ENCODE data around the gene HLCS. TPM values are rescaled to one million over a fixed set of nuclear protein-coding genes. Genes with fewer than 3 reads are reported as not detected.

Gene HLCS
- polyA plus RNA-seq, 5 donors: 13.1 to 20.3 (median 15.9) TPM

DNA sequence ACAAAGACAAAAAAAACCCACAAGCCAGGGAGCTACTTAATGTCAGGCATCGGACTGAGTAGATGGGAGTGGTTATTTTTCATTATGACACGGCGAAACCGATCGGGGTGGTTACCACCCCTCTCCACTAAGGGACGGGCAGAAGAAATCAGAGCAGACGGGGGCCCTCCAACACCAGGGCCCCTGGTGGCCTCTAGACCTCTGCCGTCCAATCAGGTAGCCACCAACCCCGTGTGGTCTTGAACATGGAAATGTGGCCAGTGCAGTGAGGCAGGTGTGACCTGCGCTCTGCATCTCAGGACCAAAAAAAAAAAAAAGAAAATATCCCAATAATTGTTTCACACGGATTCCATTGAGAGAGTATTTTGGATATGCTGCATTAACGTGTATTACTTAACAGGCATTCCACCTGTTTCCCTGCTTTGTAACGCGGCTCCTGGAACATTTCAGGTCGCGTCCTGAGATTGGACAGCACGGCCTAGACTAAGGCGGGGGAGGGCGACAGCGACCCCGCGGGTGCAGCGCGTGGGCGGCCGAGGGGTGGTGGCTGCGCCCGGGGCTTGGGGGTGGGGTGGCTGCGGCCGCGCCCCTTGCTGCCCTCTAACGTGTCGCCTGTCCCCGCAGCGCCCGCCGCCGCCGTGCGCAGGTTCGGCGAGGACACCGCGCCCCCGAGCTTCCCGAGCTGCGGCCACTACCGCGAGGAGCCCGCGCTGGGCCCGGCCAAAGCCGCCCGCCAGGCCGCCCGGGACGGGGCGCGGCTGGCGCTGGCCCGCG is 219.2 kb downstream of the HLCS start:
- no peak for DNase-seq

DNA sequence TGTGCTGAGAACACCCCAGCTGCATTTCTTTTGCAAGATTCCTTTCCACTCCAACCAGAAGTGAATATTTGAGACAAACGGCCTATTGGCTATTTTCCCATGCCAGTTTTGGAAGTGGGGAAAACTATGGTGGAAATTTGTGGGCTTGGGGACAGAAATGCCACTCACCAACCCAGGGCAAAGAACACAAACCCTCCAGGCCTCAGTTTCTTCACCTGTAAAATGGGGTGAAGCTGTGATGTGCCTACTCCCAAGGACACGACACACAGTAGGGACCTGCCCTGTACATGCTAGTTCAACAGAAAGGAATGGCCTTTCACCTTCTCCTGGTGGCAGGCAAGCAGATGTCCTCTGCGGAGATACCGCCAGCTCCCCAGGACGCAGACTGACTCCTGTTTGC is 221.0 kb downstream of the HLCS start:
- no peak for DNase-seq

DNA sequence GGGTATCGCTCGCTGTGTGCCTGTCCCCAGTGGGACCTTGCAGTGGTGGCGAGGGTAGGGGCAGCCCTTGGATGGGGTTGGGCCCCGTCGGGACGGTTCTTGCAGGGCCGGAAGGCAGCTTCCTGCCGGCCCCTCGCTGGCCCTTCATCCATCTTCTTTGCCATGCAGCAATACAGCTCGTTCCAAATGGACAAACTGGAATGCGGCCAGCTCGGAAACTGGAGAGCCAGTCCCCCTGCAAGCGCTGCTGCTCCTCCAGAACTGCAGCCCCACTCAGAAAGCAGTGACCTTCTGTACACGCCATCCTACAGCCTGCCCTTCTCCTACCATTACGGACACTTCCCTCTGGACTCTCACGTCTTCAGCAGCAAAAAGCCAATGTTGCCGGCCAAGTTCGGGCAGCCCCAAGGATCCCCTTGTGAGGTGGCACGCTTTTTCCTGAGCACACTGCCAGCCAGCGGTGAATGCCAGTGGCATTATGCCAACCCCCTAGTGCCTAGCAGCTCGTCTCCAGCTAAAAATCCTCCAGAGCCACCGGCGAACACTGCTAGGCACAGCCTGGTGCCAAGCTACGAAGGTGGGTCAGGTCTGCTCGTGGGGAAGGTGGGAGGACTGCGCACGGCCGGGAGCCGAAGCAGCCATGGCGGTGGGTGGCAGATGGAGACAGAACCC is 221.8 kb downstream of the HLCS start:
- peak in 1 of 2 donors; percentile 67 for DNase-seq

DNA sequence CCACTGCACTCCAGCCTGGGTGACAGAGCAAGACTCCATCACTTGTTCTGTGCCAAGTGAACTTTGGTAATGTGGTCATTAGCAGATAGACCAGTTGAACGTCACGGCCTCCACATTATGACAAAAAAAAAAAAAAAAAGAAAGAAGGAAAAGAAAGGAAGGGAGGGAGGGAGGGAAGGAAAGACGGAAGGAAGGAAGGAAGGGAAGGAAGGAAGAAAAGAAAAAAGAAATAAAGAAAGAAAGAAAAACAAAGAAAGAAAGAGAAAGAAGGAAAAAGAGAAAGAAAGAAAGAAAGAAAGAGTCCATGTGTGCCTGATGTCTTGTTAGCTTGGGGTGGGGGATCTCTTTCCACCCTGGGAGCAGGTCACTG is 222.3 kb downstream of the HLCS start:
- no peak for DNase-seq

DNA sequence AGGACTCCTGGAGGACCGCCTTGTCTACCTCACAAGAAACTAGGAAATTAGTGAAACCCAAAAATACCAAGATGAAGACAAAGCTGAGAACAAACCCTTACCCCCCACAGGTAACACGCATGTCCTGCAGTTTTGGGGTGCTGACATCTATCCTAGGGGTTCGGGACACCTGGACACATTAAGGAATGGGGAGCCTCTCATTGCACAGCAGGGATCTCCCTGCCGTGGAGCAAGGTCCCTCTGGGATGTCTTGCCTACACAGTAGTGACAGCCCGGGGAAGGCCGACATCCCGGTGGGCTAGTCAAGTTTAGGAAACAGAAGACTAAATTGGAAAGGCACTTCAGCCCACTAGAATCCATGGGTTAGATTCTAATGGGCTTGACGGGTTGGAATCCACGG is 223.0 kb downstream of the HLCS start:
- DNase-seq: no peak

DNA sequence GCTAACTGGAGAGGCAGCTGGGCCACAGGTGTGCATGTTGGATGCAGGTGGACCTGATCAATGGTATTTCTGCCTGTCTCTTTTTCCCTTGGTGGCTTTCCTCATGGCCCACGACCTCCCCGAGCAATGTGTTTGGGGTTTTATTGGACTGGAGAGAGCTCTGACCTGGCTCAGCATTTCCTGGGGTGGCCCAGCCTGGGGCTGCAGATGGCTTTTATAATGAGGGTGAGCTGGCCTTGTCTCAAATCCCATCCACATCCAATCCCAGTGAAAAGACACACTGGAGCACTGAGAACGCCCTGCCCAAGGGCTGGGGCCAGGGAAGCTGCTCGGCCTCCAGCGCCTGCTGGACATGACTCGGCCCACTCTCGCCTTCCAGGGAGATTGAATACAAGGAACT is 223.5 kb downstream of the HLCS start:
- no peak for DNase-seq

DNA sequence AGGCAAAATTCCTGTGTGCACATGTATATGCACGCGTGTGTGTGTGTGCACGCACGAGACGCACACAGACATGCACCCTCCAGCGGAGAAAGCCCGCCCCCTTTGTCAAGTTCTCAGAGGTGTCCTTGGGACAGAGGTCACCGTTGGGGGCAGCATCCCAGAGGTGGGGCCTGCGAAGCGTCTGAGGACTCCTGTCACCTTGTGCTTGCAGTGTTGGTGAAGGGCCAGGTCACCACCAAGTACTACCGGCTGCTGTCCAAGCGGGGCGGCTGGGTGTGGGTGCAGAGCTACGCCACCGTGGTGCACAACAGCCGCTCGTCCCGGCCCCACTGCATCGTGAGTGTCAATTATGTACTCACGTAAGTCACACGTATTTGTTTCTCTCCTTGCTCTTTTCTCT is 225.0 kb downstream of the HLCS start:
- DNase-seq: no peak

DNA sequence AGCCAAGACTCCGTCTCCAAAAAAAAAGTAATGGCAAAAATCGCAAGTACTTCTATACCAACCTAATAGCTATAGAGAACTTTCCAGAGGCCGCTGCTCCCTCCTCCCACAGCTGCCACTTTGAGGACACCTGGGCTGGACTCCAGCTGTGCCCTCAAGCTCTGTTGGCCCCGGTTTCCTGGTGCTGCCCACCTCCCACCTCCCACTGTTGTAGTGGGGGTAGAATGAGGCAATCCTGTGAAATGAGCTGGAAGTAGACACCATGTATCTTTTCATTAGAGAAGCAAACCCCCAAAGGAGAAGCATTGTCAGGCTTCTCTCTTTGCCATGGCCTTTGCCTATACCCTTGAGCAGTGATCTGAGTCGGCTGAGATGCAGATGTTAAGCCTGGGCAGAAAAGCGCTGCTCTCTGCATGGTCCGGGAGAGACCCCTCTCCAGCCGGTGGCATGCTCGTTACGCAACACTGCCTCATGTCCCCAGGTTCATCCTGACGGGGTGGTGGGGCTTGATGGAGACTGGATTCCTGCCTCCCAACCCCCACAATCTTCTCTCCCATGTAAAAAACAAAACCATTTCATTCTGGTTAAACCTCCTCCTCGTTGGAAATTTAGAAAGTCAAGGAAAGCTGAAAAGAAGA is 227.9 kb downstream of the HLCS start:
- no peak for DNase-seq

DNA sequence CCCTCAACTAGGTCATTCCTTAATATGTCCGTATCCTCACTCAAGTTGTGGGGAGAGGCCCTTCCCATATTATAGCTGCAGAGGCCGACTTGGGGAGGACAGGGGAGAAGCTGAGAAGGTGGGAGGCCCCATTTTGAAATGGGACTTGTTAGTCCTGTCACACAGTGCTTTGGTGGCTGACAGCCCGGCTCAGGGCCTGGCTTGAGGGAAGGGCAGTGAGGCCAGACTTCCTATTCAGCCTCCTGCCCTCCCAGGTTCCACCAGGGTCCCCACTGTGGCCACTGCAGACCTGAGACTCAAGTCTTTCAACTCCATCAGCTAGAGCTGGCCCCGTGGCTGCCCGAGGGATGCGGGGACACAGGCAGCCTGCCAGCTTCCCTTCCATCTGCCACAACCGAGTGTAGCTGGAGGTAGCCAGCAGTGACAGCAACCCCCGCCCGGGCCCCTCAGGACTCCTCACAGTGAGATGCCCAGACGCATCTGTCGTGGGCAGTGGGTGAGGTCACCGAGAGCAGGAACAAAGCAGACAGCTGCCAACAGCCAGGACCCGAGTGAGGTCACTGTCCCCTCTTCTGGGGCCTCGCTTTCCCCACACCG is 230.6 kb downstream of the HLCS start:
- no peak for DNase-seq

DNA sequence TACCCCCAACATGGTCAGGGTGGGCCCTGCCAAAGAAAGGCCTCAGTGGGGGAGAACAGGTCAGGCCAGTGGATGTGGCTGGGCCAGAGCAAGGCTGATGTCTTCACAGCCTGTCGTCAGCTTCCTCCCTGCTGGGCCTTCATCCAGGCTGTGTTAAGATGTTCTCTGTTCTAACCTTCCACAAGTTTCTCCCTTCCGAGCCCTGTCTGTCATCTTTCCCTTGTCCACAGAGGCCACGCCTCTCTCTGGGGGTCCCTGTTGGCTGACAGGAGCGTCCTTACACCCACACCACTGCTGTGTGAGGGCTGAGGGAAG is 231.3 kb downstream of the HLCS start:
- DNase-seq: no peak

DNA sequence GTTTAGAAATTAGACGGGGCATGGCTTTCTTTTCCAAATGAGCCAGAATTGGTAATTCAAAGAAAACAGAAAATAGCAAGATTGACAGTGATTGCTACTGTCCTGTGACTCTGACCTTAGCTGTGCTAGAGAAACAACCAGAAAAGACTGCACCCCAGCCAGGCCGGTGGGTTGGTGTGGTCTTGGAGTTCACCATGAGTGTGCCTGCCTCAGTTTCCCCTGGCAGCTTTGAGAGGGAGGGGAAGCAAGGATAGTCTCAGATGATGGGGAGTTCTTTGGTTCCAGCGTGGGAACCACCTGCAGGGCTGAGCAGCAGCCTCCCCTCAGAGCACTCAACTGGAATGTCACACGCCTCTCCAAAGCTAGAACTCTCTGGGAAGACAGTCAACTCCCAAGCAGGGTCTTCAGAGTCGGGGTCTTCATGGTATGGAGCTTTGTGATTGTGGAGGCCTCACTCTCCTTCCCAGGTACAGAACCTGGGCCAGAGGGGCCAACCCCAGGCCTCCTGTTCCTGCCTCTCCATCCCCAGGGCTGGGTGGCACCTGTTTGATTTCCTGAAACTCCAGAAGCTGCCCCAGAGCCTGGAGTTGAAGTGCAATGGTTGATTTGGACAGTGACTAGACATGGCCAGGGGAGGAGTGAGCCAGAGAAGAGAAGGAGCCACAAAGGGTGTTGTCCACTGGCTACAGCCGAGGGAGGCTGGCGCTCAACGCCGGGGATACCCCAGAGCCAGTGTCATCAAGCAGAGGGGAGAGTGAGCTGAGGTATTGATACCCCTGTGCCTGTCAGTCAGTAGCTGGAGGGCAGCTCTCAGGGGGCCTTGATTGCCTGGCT is 231.9 kb downstream of the HLCS start:
- no peak for DNase-seq

DNA sequence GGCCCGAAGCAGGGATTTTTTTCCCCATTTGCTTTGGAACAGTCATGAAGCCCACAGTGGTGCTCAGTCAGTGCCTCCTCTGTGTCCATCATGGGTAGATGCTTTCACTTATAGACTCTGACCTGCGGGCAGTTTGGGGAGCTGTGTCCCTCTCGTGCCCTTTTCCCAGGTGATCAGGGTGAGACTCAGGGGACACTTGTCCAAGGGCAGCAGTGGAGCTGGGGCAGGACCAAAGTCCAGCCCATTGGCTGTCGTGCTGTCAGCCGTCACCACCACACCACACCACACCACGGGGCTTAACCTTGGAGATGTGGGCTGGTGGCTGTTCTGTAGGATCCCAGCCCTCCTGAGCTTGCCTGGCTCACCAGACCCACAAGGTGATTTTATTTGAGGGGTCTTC is 232.6 kb downstream of the HLCS start:
- DNase-seq: no peak

DNA sequence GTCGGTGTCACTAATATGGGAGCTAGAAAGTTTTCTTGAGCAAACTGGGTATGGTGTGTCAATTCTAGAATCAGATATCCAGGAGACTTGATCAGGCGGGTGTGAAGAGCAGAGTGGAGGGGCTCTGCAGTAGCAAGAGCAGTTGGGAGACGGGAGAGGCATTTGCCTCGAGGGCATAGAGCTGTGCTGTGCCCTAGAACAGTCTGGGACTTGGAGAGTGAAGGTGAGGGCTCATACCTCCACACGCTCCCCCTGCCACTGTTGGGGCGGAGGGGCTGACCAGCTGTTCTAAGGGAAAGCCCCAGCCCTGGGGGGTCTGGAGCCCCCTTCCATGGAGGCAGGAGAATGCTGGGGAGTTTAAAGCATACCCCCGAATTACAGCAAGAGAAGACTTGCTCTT is 233.7 kb downstream of the HLCS start:
- no peak for DNase-seq

DNA sequence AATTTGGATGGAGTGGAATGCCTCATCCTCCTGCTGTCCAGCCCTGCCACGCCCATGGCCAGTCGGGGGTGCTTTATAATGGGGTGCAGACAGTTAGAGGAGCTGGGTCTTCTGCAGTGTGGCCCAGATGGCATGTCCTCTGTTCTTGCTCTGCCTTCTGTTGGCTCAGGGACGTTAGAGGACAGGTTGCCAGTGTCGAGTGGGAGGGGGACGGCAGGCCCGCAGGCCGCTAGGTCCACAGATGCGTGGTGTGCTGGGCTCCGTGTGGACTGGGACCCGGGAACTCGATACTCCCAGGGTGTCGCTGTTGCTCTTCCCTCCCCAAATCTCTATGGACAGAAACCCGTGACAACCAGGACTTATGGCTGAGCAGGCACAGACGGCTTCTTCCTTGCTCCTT is 234.3 kb downstream of the HLCS start:
- DNase-seq: no peak

DNA sequence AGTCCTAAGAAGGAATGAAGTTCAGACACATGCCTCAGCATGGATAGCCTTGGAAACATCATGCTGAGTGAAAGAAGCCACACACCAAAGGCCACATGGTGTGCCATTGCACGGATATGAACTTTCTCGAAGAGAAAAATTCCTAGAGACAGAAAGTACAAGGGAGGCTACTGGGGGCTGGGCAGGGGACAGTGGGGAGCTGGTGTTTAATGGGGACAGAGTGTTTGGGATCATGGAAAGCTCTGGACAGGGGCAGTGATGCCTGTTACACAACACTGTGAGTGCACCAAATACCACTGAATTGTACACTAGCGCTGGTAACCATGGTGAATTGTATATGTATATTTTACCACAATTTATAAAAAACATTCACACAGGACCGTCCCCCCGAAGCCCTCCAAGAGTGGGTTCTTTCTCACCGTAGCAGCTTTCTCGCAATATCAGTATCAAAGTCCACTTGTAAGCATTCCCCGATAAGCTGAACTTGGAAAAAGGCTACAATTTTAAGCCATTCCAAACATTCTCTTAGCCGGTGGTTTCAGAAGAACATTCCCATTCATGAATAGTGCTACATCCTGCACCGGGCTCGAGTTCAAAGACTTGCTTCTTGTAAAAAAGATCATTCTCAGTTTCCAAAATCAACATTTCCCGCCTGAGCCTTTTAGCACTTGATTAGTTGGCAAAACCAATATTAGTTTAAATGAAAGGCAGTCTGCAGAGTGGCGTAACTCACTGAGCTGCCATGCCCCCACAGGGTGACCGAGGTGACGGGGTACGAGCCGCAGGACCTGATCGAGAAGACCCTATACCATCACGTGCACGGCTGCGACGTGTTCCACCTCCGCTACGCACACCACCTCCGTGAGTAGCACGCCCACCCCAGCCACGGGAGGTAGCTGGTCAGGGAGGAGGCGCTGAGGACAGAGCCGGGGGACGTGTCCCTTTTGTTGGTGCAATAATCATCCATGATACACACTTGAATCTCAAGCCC is 235.9 kb downstream of the HLCS start:
- DNase-seq: no peak

DNA sequence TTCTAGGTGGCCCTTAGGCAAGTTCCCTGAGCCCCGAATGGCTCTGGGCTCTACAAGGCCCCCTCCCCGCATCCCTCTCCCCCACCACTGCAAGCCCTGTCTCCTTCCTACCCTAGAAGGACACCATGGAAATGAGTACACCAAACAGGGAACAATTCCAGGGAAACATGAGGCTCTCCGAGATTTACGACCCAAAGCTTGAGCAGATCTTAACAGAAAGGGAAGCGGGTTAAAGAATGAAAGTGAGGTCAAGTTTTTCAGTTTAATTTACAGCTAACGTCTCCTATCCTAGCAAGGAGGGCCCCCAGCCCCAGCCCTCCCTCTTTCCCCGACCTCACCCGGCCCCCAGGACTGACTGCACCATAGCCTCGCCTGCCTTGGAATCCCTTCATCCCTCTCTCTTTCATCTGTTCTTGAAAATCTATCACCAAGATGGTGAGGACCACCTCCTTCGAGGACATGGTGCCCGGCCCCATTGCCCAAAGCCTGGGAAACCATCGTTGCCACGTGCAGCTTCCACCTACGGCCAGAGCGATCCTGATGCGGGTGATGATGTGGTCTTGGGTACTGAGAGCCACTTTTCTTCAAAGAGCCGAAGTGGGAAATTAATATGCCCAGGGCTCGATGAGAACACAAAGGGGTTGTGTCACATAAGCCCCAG is 237.0 kb downstream of the HLCS start:
- no peak for DNase-seq

DNA sequence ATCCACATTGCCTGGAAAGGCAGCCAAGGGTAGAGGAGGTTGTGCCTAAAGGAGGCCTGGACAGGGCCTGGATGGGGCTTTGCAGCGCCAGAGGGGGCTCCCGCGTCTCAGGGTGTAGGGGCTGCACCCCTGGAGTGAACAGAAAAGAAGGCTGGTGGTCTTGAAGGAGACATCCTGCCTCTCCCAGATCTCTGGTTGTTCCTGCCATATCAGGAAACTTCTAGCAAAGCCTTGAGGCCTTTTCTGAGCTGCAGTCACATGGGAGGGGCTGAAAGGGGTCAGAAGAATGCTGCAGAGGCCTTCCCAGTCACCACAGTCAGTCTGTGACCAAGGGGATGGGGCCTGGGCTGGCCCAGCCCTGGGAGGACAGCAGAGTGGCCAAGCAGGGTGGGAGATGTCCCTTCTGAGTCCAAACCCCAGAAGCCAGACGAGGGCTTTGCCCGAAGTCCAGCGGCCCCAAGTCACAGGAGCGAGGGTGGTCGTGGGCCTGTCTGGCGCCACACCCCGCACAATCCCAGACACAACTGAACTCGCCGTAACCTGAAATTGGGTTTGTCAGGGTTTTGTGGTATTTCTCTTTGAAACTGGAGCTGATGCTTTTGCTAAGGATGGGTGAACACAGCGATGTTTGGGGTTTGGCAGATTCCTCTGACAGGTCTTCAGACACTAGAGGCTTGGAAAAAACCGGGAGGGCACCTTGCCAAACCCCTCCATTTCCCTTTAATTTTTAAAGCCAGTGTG is 237.9 kb downstream of the HLCS start:
- DNase-seq: no peak

DNA sequence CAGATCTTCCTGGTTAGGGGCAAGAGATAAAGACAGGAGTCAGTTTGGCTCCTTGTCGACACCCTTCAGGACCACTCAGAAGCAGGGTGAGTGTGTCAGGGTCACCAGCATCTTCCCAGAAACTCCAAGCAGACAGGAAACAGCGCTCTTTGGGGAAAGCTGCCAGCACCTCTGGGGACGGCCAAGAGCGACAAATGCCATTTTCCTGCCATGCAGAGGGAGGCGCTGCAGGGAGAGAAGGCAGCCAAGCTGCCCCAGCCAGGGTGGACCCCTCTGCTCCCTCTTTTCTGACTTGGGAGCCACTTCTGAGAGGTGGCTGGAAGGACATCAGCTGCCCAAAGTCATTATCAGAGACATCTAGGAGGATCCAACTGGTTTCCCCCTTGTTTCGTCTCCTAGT is 238.6 kb downstream of the HLCS start:
- no peak for DNase-seq

DNA sequence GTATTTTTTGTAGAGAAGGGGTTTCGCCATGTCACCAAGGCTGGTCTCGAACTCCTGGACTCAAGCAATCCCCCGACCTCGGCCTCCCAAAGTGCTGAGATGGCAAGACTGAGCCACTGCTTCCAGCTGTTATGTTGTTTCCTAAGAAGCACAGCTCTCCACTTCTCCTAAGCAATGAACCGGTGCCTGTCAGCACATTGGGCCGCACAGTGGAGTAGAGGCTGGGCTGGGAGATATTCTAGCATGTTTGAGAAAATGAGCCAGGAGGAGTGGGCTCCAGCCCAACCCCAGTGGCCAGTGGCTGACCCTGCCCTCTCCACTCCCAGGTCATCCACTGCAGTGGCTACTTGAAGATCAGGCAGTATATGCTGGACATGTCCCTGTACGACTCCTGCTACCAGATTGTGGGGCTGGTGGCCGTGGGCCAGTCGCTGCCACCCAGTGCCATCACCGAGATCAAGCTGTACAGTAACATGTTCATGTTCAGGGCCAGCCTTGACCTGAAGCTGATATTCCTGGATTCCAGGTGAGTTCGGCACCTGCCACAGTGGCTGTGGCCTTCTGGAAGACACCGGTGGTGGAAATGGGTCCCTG is 240.6 kb downstream of the HLCS start:
- DNase-seq: no peak
